KMS-11 (cell line): Measurements from ENCODE around the gene EMC8.

ENCODE experiments used
- H2AFZ ChIP-seq: fragments of 200-600 bp; sonication (generic); 2 replicates; pipeline ENCODE4 v1.6.1; 2016; ENCODE audit warnings: antibody characterized with exemption, mixed run types, low read depth
- H3K27ac ChIP-seq: fragments of 200-600 bp; sonication (generic); 2 replicates; pipeline ENCODE4 v1.6.1; 2016; ENCODE audit warnings: mild to moderate bottlenecking, mixed run types
- H3K27me3 ChIP-seq: fragments of 200-600 bp; sonication (generic); 2 replicates; pipeline ENCODE4 v1.6.1; 2017; ENCODE audit warnings: mild to moderate bottlenecking, low read depth, mixed run types, moderate library complexity; ENCODE audit not compliant: insufficient read depth
- H3K36me3 ChIP-seq: fragments of 200-600 bp; sonication (generic); 2 replicates; pipeline ENCODE4 v1.6.1; 2017; ENCODE audit warnings: mild to moderate bottlenecking, mixed run types; ENCODE audit not compliant: insufficient read depth
- H3K4me1 ChIP-seq: fragments of 200-600 bp; sonication (generic); 2 replicates; pipeline ENCODE4 v1.6.1; 2016; ENCODE audit warnings: mild to moderate bottlenecking, low read depth, mixed run types; ENCODE audit not compliant: poor library complexity, severe bottlenecking
- H3K4me2 ChIP-seq: fragments of 200-600 bp; sonication (generic); 2 replicates; pipeline ENCODE4 v1.7.0; 2016; ENCODE audit warnings: mild to moderate bottlenecking, mixed run types
- H3K4me3 ChIP-seq: fragments of 200-600 bp; sonication (generic); IDR thresholded peaks from 2 replicates; pipeline ENCODE4 v1.6.1; 2017; ENCODE audit warnings: low read depth, low read length, mixed read lengths; ENCODE audit not compliant: insufficient read depth
- H3K79me2 ChIP-seq: fragments of 200-600 bp; sonication (generic); 2 replicates; pipeline ENCODE4 v1.6.1; 2016; ENCODE audit warnings: low read depth, mixed run types; ENCODE audit not compliant: insufficient read depth
- H3K9ac ChIP-seq: fragments of 200-600 bp; sonication (generic); 2 replicates; pipeline ENCODE4 v1.6.1; 2016; ENCODE audit warnings: mild to moderate bottlenecking, mixed run types
- H4K20me1 ChIP-seq: fragments of 200-600 bp; sonication (generic); 2 replicates; pipeline ENCODE4 v1.6.1; 2016; ENCODE audit warnings: mild to moderate bottlenecking, mixed run types; ENCODE audit not compliant: insufficient read depth
- CTCF ChIP-seq: fragments of 200-600 bp; sonication (generic); conservative IDR thresholded peaks from 2 replicates; pipeline ENCODE4 v1.6.1; 2017; ENCODE audit warnings: low read depth, mild to moderate bottlenecking, antibody characterized with exemption, low read length, moderate library complexity, mixed read lengths

The EMC8 gene

GRCh38 chr16:85730186-85730465 lies 69.2 kb downstream of the EMC8 start:
- TF ChIP-seq CTCF: no peak
- peaks cover 84% of the 10 kb centered on the region for H3K27me3 ChIP-seq
- H3K4me3 ChIP-seq: no peak overlapping the region
- no peak overlapping the region for H2AFZ ChIP-seq
- H3K4me2 ChIP-seq: no peak overlapping the region
- H3K9ac ChIP-seq: no peak overlapping the region
- no peaks in the 10 kb centered on the region for H3K36me3 ChIP-seq
- no peaks in the 10 kb centered on the region for H3K79me2 ChIP-seq
- H4K20me1 ChIP-seq: no peaks in the 10 kb centered on the region
- H3K4me1 ChIP-seq: no peaks in the 10 kb centered on the region
- H3K27ac ChIP-seq: no peak overlapping the region

- Histone ChIP-seq H3K36me3 (no peaks in the 10 kb centered on the region), H3K4me3 (no peak overlapping the region), H3K4me1 (no peaks in the 10 kb centered on the region), H2AFZ (no peak overlapping the region), H3K27me3 (peaks cover 85% of the 10 kb centered on the region), H3K9ac (no peak overlapping the region), H3K4me2 (no peak overlapping the region), H3K27ac (no peak overlapping the region), H4K20me1 (no peaks in the 10 kb centered on the region), H3K79me2 (no peaks in the 10 kb centered on the region)
- TF ChIP-seq CTCF: no peak
These were observed 69.7 kb downstream of the EMC8 start for GRCh38 chr16:85729452-85730185.

GRCh38 chr16:85728879-85729278 lies 70.5 kb downstream of the EMC8 start:
- no peak overlapping the region for H3K4me3 ChIP-seq
- no peaks in the 10 kb centered on the region for H4K20me1 ChIP-seq
- no peak overlapping the region for H3K27ac ChIP-seq
- no peak overlapping the region for H3K4me2 ChIP-seq
- H3K79me2 ChIP-seq: no peaks in the 10 kb centered on the region
- H2AFZ ChIP-seq: no peak overlapping the region
- H3K4me1 ChIP-seq: no peaks in the 10 kb centered on the region
- no peak overlapping the region for H3K9ac ChIP-seq
- no peak for TF ChIP-seq CTCF
- no peaks in the 10 kb centered on the region for H3K36me3 ChIP-seq
- peaks cover 91% of the 10 kb centered on the region for H3K27me3 ChIP-seq
